Measurements from ENCODE around the gene AFDN.
A peak's percentile ranks its signal among the peaks of the same experiment; 100 is the strongest.

The AFDN gene

DNA sequence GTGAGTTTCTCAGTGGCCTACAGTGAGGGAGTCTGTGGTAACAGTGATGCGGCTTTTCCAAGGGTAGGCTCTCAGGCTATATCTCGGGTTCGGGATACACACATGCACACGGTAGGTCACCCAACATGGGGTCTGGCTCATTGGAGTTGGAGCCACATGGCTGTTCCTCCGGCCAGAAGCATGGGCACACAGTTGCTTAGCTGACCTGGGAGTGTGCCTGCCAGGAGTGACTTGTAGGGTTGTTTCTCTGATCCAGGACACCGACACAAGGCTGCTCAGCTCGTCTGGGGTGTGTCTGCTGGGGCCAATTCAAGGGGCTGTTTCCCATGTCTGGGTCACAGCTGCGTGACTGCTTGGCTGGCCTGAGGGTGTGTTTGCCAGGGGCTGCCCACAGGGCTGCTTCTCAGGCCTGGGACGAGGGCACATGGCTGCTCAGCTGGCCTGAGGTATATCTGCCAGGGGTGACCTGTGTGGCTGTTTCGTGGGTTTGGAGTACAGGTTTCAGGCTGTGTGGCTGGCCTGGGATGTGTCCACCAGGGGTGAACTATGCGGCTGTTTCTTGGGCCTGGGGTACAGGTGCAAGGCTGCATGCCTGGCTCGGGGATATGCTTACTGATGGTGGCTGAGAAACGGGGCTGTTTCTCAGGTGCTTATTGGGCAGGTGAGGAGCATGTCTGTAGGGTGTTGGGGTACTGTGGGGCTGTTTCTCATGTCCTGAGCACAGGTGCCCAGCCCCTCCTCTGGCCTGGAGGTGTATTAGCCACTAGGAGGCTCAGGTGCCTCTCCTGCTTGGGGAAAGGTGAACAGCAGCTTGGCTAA is 185.9 kb downstream of the AFDN start:
- no peak overlapping the region for H3K4me3 ChIP-seq (replicated peaks in 1 of 2; ENCODE audit: low read depth in 2 of 2, low read length in 2 of 2)
- TF ChIP-seq, protein P1, sequence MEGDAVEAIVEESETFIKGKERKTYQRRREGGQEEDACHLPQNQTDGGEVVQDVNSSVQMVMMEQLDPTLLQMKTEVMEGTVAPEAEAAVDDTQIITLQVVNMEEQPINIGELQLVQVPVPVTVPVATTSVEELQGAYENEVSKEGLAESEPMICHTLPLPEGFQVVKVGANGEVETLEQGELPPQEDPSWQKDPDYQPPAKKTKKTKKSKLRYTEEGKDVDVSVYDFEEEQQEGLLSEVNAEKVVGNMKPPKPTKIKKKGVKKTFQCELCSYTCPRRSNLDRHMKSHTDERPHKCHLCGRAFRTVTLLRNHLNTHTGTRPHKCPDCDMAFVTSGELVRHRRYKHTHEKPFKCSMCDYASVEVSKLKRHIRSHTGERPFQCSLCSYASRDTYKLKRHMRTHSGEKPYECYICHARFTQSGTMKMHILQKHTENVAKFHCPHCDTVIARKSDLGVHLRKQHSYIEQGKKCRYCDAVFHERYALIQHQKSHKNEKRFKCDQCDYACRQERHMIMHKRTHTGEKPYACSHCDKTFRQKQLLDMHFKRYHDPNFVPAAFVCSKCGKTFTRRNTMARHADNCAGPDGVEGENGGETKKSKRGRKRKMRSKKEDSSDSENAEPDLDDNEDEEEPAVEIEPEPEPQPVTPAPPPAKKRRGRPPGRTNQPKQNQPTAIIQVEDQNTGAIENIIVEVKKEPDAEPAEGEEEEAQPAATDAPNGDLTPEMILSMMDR (IDR thresholded peaks at IDR 0.05; ENCODE audit: low read depth, low read length) = no peak
- DNase-seq (ENCODE audit: low read depth in 2 of 2) = no peak

- TF ChIP-seq, protein P1 (IDR thresholded peaks at IDR 0.05; ENCODE audit: low read depth, low read length) = no peak
- DNase-seq (ENCODE audit: low read depth in 2 of 2) = no peak
- no peak overlapping the region for H3K4me3 ChIP-seq (replicated peaks in 1 of 2; ENCODE audit: low read depth in 2 of 2, low read length in 2 of 2)
Measured at GRCh38 chr6:168013250-168013915, 186.7 kb downstream of the AFDN start.

DNA sequence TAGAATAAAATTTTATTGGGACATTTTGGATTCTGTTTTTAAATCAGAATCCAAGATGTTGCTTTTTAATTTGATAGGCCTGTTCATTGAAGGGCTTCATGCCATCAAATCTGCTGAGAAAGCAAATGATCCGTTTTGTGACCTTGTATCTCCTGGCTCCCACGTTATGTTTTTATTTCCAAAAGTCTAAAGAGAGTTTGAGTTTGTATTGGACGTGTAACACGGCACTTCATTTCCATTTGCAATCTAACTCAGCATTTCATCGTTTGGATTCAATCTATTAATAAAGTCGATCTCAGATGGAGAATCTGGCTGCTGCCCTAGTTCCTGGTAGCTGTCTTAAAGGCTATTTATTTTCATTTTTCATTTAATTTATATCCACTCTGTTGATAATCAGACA is 187.7 kb downstream of the AFDN start:
- no peak for DNase-seq (ENCODE audit: low read depth in 2 of 2)
- no peak overlapping the region for H3K4me3 ChIP-seq (replicated peaks in 1 of 2; ENCODE audit: low read depth in 2 of 2, low read length in 2 of 2)
- TF ChIP-seq, protein P1 (IDR thresholded peaks at IDR 0.05; ENCODE audit: low read depth, low read length) = no peak

DNA sequence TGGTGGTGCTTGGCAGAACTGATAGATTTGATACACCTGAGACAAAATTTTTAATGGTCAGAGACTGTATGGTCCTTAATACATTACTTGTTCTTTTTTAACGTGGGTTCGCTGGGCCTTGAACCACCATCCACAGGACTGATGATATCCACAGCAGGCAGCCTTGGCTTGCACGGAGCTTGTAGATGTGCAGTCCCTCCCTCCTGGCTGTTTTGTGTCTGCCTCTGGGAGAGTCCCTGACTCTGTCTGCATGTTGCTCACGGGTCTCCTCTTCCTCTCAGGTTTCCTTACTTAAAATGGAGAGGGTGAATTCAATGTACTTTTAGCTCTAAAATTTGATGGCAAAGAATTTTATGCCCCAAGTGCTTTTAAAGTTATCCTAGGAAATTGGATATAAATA is 188.3 kb downstream of the AFDN start:
- H3K4me3 ChIP-seq (replicated peaks in 1 of 2; ENCODE audit: low read depth in 2 of 2, low read length in 2 of 2) = no peak overlapping the region
- TF ChIP-seq, protein P1 (IDR thresholded peaks at IDR 0.05; ENCODE audit: low read depth, low read length) = no peak
- no peak for DNase-seq (ENCODE audit: low read depth in 2 of 2)

- DNase-seq (ENCODE audit: low read depth in 2 of 2) = peak in 1 of 2 donors; percentile 19
- TF ChIP-seq, protein P1 (IDR thresholded peaks at IDR 0.05; ENCODE audit: low read depth, low read length) = no peak
Measured at GRCh38 chr6:168015482-168016175, 188.9 kb downstream of the AFDN start.

DNA sequence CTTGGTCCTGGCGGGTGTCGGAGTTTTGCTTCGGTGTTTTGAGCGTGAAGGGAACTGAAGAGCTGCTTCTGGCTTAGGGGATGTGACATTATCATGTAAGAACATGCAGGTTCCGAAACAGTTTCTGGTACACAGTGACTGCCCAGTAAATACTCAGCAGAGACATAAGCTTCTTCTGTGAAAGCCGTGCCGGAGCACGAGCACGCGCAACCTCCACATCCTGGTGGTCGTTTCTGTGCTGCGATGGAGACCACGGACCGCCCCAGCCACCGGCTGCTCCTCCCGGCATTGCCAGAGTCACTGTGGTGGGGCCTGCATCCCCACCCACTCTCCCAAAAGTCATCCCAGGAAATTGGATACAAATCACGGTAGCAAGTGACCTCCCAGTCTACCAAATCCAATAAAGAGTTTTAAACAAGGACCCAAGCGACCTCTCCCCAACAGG is 189.5 kb downstream of the AFDN start:
- DNase-seq (ENCODE audit: low read depth in 2 of 2) = no peak
- TF ChIP-seq, protein P1 (IDR thresholded peaks at IDR 0.05; ENCODE audit: low read depth, low read length) = no peak
- H3K4me3 ChIP-seq (replicated peaks in 1 of 2; ENCODE audit: low read depth in 2 of 2, low read length in 2 of 2) = no peak overlapping the region

More at GRCh38 chr6:168015482-168016175, 188.9 kb downstream of the AFDN start:
- no peak overlapping the region for H3K4me3 ChIP-seq (replicated peaks in 1 of 2; ENCODE audit: low read depth in 2 of 2, low read length in 2 of 2)
